ENCODE data around the gene APPL2.

DNA sequence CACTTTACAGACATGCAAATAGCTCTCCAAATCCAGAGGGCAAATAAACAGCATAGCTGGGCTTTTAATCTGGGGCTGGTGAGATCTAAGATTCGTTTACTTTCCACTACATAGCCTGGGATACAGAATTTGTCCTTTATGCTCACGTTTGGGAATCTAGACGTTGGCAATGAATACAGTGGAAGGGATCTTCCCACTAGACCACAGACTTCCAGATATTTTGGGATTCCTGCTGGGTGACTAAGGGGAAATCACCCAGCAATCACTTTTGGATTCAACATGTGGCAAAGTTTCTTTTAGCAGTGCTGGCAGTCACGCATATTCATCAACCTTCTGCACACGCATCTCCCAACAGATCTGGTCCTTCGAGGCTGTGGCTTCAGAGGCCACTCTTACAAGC is 23.5 kb downstream of the APPL2 start:
- TF ChIP-seq EZH2 (IDR thresholded peaks at IDR 0.05) (no peak), POLR2AphosphoS5 (IDR thresholded peaks at IDR 0.05; ENCODE audit: borderline replicate concordance, low read depth, low read length) (no peak), FOXP2 (optimal IDR thresholded peaks at IDR 0.05; ENCODE audit: control extremely low read depth, extremely low read length, insufficient read depth) (no peak)

Data from SK-N-MC (cell line).